SHP77 treated with DMSO at 0.1 percent for 48 hours (cell line): ENCODE results near the gene CDH16.
"Not testable (repeated sequence)": the region's sequence is repeated elsewhere in the genome, so short reads cannot be mapped to it uniquely, and the experiment has no call there.

ENCODE experiments used
- DNase-seq: peaks from one replicate; lab custom pipeline; 2025; lab: John Stamatoyannopoulos, UW

Gene CDH16

GRCh38 chr16:66910175-66910940, 8.3 kb downstream of the CDH16 start:
- no peak for DNase-seq

GRCh38 chr16:66908762-66909559, 9.7 kb downstream of the CDH16 start:
- no peak for DNase-seq

GRCh38 chr16:66908116-66908515, 10.6 kb downstream of the CDH16 start:
- no peak for DNase-seq

GRCh38 chr16:66906916-66907836, 11.5 kb downstream of the CDH16 start:
- no peak for DNase-seq

GRCh38 chr16:66905633-66906539, 12.8 kb downstream of the CDH16 start:
- DNase-seq, result no peak

- DNase-seq, result no peak
These were observed 13.6 kb downstream of the CDH16 start for GRCh38 chr16:66904846-66905632.

- DNase-seq, result no peak
These were observed 14.2 kb downstream of the CDH16 start for GRCh38 chr16:66904428-66904845.

GRCh38 chr16:66903544-66904427, 14.9 kb downstream of the CDH16 start:
- DNase-seq, result no peak

- no peak for DNase-seq
These were observed 15.8 kb downstream of the CDH16 start for GRCh38 chr16:66902648-66903543.

- no peak for DNase-seq
These were observed 17.1 kb downstream of the CDH16 start for GRCh38 chr16:66901626-66902025.

- DNase-seq, result no peak
These were observed 17.8 kb downstream of the CDH16 start for GRCh38 chr16:66900721-66901441.

GRCh38 chr16:66899945-66900710, 18.6 kb downstream of the CDH16 start:
- no peak for DNase-seq

- no peak for DNase-seq
These were observed 19.3 kb downstream of the CDH16 start for GRCh38 chr16:66899310-66899944.

GRCh38 chr16:66898933-66899309, 19.8 kb downstream of the CDH16 start:
- no peak for DNase-seq

GRCh38 chr16:66898207-66898606, 20.5 kb downstream of the CDH16 start:
- DNase-seq, result no peak

GRCh38 chr16:66896682-66897081, 22.0 kb downstream of the CDH16 start:
- not testable (repeated sequence) for DNase-seq
